Stimulated activated CD4-positive, alpha-beta T cell treated with anti-CD3 and anti-CD28 coated beads, Interleukin-1b, Interleukin-23, amount 100 ng/mL, for 48 hours (primary cell): ENCODE results near the gene KTN1.

Experiments used
- DNase-seq: peaks from one replicate; pipeline ENCODE4 v3.0.0-alpha.2; 2020

Gene KTN1

GRCh38 chr14:55721353-55721752 is 141.3 kb downstream of the KTN1 start:
- no peak for DNase-seq

GRCh38 chr14:55722054-55722453 is 142.0 kb downstream of the KTN1 start:
- DNase-seq: no peak

DNA sequence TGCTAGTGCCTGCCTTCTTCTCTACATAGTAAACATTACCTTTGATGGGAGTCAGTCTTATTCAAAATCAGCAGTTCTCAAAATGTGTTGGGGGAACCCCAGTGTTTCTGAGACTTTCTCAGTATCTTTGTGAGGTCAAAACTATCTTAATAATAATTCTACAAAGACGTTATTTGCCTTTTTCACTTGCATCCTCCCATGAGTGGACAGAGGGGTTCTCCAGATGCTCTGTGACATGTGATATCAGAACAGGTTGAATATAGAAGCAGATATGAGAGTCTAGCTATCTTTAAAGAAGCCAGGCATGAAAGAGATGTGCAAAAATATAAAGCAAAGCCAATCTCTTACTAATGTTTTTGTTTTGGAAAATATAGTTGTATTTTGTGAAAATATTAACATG is 144.7 kb downstream of the KTN1 start:
- no peak for DNase-seq

GRCh38 chr14:55730592-55731310 is 150.7 kb downstream of the KTN1 start:
- no peak for DNase-seq

DNA sequence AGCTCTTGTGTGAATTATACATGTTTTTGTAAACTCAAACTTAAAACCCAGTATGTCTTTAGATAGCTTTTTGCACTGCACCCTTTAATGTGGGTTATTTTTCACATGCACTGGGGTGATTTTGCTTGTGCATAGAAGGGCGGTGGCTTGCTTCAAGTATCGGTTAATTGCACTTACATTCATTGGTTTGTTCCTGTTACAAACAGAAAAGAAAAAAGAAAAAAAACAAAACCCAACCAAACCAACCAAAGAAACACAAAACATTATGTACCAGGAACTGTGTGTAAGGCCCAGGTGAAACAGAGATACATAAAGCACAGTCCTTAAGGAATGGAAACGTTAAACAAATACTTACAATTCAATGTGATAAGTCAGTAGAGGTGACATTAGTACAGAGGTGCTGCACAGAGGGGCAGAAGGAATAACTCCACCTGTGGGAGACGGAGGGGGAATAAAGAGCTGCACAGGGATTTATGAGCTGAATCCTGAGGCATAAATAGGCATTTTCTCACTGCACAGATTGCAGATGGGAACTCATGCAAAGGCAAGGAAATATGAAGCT is 151.4 kb downstream of the KTN1 start:
- no peak for DNase-seq

GRCh38 chr14:55731881-55732498 is 152.0 kb downstream of the KTN1 start:
- peak; percentile 32 for DNase-seq

GRCh38 chr14:55733599-55733998 is 153.6 kb downstream of the KTN1 start:
- DNase-seq: no peak
